HG03039 (cell line): Measurements from ENCODE around the gene MBL2.

ENCODE experiments used
- ATAC-seq: cut with Tn5 transposase; IDR thresholded peaks from one replicate; pipeline ENCODE4 v1.9.1; 2021; ENCODE audit warnings: mild to moderate bottlenecking, moderate library complexity; ENCODE audit not compliant: unreplicated experiment

MBL2 gene

DNA sequence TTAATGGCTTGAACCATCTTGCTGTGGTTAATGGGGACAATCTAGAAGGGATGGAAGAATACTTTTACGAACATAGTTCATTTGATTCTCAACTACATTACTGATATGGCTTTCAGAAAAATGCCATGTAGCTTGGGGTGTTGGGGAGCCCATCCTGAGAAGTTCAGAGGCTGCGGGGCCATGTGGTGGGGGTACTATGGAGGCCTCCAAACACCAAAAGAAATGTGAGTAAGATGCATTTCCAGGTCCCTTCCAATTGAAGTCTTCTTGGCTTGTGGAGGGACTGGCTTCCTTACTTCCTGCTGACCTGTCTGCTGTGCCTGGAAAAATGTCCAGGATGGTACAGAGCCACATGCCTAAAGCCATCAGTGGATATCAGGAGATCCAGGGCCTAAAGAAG, 1.6 kb upstream of the MBL2 start:
- ATAC-seq = no peak

DNA sequence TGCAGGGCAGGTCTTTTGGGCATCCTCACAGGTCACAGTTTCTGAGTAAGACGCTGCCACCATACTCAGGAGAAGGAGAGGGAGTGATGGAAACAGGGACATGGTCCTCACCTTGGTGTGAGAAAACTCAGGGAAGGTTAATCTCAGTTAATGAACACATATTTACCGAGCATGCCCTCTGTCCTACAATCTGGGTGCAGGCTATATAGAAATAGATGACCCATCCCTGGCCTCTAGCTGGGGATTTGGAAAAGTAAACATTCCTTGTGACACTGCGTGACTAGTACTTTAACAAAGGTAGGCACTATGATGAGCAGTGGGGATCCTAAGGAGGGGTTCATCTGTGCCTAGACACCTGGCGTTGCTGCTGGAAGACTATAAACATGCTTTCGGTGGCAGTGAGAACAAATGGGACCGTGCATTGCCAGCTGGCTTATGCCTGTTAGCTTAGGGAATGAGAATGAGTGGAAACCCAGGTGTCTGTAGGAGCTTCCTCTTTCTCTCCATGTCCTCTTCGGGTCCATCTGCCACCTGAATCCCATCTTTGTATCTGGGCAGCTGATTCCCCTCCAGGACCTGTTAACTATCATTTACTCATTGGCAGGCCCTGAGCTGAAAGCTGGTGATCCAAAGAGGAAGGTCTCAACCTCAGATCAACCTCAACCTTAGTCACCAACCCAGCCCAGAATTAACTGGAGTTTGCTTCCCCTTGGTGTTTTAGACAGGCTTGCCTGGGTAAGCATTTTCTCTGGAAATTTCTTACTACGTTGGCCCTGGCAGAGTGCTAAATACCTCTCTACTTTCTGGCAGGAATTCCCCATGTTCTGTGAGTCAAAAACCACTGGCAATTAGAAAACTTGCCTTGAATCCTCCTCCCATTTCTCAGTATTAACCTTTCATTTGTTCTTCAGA, 794 bp downstream of the MBL2 start:
- ATAC-seq = no peak

DNA sequence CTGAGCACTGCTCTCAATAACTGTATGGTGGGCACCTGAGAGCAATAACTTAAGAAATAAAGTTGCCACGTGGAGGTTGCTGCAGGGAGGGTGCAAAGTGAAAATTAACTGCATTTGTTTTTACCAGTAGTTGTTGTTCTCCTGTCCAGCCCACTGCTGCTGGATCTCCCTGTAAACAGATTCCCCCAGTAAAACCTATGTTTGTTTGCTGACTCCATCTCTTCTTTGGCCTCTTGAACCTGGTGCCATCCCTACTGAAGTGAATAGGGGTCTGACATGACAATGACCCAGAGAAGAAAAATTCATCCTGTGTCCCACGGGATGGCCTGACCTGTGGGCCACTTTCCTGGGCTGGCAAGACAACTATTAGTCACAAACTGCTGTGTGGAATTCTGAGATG, 1.7 kb downstream of the MBL2 start:
- no peak for ATAC-seq

DNA sequence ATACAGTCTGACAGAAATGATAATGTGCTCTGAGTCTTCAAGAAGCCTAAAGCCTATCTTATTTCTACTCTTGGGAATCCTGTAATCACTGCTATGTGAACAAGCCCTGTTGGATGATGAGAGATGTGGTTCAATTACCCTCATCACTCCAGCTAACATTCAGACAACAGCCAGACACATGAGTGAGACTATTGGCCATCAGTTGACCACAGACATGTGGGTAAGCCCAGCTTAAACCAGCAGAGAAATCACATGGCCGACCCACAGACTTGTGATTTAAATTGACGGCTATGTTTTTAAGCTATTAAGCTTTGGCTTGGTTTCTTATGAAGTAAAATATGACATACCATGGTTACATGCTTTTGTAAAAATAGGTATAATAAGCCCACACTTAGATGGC, 2.6 kb downstream of the MBL2 start:
- ATAC-seq = no peak

DNA sequence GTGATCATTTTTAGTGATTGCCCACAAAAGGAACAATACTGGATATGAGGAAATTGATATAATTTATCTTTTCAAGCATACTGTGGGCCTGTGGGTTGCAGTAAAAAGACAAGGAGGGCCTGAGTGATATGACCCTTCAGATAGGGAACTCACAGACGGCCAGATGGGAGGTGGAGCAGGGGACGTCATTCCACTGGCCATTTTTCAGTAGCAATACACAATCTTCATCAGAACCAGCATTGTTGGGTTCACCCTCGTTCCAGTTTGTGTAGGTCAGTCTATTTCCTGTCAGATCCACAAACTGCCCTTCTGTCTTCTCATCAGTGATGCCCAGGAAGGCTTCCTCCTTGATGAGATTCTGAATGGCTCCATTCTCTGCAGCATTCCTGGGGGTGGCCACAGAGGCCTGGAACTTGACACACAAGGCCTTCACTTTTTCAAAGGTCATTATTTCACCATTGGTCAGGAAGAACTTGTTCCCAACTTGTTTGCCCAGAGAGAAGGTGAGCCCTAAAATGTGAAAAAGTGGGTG, 4.5 kb downstream of the MBL2 start:
- ATAC-seq = no peak

DNA sequence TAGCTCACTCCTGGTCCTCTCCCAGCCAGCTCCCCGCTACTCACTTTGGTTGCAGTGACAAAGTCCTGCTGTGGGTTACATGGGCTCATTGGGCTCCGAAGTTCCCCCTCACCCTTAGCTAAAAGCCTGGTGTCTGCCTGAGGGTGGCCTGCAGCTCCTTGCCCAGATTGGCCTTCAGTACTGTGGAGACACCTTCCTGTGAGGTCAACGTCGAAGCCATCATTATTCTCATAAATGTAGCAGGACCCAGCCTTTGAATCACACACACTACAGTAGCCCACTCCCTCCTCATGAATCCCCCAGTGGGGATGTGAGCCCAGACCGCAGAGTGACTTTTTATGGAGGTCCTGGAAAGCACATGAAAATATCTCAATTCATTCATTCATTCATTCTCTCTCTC, 10.5 kb downstream of the MBL2 start:
- no peak for ATAC-seq

DNA sequence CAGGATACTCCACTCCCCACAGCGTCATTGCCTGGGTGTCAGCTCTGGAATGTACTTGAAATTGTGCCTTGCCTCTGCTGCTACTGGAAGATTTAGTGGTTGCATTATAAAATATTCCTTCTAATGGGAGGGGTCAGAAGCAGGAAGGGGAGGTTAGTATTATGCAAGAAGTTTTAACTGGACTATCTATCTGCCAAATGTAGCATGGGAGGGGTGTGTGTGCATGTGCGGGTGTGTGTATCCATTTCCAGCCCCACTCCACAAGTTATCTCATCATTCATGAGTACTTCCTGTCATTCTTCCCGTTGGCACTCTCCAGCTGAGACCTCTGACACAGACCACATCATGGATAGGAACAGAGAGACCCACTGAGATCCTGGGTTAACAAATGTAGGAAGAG, 13.4 kb downstream of the MBL2 start:
- no peak for ATAC-seq

DNA sequence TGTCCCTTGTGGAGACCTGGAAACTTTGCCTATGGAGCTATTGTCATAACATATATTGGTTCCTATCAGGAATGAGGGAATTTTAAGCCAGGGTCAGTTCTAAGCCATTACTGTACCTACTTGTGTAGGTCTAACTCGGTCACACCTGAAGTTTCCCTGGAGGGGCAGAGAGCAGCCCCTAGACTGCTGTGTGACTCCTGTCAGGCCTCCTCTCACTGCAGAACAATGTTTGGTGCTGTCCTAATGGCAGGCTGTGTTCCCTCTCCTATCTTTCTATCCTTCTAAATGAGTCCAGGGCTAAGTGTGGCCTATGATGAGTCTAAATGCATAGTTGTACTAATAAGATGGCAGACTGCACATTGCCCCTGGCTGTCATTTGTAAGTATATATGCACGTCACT, 14.2 kb downstream of the MBL2 start:
- no peak for ATAC-seq

DNA sequence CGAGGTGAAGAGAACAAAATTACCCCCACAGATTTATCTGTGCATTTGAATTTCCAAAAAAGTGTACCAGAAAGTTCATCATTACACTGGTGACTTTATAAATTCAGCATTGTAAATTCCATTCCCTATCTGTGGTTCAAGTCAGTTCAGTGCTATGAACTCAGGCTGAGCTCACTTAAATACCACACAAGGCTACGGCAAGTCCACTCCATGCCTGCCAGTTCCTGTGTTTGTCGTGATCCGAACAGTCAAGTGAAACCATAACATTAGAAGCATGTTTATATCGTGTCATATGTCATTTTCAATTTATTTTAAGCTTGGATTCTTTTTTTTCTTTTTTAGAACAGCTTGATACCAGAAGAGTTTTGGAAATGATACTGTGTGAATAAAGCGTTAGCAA, 14.8 kb downstream of the MBL2 start:
- no peak for ATAC-seq

DNA sequence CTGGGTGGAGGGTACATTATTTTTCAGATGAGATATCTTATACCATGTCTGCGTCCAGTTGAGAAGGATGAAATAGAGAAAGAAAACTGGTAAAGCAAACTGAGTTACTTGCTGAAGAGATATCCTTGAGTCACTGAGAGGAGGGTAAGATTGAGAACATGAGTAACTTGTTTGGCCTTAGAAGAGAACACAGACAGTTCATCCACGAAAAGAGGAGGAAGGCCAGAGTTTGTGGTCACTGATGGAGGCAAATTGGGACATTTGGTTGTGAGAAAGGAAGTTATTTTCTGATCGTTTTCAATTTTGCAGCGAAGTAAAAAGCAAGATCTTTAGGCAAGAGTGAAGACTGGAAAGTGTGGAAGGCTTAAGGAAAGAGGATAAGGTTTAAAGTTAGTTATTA, 15.6 kb downstream of the MBL2 start:
- no peak for ATAC-seq

DNA sequence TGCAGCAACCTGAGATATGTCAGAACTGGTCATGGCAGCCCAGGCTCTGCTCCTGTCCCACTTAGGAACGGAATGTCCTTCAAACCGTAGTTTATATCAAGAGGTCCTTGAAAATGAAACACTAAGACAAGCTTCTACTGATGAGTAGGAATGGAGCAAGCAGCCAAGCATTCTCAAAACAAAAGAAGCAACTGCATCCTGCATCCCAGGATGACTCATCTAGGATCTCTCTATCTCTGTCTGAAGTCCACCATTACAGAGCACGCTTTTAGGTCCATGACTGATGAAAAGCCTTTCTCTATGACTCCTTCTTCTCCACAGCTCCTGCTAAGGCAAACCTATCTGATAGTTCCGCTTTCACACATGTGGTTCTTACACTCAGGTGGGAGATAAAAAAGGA, 16.3 kb downstream of the MBL2 start:
- ATAC-seq = no peak

DNA sequence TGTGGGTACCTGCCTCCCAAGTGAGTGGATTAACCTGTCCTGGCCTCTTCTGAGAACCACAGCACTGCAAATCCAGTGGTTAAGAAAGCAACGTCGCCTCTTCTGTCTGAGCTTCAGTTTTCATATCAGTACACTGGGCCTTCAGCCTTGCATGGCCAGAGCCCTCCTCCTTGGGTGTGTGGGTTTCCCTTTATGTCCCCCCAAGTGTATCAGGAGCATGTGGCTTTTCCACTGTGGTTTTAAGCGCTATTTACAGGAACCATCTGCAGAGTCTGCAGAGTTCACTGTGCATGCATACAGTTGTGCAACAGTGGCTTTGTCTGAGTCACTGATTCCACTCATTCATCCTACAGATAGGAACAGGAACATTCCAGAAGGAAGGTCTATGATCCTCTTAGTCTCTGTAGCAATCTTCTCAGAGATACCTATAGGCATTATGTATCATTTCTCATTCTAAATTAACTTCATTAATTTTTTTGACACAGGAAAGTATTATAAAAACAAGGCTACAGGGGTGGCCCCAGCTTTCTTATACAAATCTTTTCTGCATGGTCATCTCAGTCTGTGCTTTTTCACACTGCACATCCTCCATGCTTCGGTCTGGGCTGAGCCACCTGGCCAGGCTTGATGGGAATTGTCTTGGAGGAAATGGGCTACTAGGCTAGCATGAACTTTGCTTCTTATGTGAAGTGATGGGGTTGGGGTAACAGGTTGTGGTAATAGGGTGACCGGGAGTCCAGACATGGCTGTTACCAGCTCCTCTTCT, 17.1 kb downstream of the MBL2 start:
- ATAC-seq = no peak

DNA sequence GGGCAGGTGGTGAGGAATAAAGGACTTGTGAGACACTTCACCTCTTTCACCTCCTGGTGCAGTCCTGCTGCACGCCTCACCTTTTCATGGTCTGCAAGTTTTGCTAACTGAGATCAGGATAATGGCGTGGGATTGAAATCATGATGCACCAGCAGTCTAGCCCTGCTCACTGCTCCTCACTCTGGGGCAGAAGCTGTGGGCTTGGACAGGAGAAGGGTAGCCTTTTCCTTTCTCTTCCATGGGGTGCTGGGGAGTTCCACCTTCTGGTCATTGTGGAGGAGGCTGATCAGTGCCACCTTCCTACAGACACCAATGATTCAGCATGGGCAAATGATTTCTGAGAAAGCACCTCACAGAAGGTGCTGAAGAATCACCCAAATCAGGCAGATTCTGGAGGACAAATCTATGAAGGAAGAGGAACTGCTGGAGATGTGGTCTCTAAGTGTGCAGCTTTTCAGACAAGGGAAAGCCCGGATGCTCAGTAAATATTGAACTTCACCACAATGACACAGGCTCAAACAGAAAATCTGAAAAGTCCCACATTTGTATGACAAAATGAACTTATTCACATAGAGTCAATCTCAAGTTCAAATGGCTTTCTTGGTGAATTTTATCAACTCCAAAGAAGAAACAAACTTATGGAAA, 19.7 kb downstream of the MBL2 start:
- no peak for ATAC-seq

DNA sequence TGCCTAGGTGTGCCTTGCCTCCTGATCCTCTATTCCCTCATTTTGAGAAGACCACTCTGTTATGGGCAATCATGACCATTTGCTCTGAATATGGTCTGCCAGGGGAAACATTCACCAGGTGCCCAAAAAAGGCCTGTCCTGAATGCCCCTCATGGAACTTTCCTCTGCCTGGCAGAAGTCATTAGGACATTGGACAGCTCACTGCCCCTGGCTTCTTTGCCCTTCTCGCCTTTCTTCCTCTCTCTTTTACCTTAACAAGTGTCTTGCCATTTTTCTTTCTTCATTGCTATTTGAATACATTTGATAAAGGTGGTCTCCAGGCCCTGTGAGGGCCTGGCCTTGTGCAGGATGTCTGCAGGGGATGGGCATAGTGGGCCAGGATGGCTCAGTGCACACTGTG, 20.3 kb downstream of the MBL2 start:
- no peak for ATAC-seq

DNA sequence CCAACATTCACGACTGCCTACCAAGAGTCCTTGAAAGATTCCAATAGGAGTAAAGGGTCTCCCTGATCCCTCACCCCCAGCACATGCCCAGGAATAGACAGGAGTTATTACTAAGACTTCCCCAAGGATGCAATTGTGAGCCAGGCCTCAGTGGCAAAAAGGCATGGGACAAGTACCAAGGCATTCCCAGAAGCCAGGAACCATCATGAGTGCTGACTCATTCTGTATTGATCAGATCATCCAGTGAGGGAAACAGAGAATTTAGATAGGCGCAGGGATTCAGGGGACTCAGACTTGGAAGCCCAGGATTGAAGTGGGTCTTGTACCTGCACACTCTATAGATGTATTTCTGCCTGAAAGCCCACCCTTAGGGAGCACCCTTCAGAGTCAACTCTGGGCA, 21.2 kb downstream of the MBL2 start:
- no peak for ATAC-seq

DNA sequence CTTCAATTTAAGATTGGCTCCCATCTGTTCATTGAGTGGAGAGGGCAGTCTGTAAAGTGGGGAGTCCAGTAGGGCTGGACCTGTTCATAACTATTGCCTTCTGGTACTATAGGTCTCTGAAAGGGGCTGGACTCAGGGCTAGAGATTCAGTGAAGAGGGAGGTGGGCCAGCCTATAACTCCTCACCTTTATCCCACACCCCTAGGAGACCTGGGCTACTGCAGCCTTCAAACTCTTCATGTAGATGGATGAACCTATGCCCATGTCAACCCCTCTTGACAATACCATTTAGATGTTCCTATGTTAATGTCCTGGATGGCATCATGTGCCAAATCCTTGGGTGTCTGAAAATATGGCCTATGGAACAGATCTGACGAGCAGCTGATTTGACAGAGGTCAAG, 22.0 kb downstream of the MBL2 start:
- no peak for ATAC-seq

DNA sequence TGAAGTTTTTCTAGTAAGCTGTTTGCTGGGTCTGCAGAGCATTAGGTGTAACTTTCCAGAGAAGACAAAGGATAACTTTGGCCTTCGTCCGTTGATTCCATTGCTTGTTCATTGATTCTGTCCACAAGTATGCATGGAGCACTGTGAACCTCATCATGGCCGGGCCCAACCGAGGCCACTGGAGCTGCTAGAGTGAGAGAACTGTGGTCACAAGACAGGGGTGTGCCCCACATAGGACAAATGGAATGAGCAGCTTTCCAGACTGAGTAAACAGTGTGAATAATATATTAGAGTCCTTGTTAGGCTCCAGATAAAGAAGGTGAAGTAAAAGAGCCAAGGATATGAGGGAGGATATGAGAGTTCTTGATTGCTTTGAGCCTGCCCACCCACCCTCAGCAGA, 24.9 kb downstream of the MBL2 start:
- ATAC-seq = no peak

DNA sequence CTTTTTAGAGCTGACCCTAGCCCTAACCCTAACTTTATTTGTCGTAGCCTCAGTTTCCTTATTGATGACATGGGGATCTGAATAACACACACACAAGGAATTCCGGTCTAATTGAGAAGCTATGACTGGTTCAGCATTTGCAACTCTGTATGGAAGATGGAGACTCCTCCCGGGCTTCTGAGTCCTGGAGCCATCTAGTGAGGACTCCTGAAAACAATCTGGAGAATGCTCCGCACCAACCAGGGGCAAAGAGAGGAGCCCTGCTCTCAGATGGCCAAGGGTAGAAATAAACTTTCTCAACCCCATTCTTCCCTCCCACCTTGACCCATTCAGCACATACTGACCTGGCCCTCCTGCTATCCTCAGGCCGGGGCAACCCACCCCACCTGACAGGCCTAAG, 26.4 kb downstream of the MBL2 start:
- no peak for ATAC-seq

DNA sequence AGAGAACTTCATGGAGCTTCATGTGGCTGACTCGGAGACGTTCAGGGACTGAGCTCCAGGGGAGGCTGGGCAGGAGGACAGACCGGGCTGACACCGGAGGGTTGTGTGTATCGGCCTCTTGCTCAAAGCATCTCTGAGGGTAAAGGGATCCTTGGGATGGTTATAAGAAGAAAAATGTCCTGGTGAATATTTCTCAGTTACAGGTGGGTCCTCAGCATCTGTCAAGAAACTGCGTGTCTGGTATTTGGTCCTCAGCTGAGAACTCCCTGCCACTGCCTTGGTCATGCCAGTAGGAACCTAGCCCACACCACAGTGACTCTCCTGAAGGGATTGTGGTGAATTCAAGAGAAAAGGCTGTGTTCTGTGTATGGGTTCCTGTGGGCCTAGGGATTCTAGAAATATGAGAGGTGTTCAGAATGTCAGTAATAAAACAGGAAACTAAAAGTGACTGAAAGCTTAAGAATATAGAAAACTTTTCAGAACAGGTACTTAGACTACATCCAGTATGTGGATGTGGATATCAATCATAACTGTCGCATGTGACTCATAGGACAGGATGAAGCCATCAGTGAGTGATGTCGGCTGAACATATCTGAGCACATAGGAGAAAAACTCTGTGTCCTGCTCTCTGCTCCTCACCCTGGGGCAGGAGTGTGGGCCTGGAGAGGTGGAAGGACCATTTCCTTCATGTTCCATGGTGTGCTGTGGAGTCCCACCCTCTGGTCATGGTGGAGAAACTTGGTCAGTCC, 28.4 kb downstream of the MBL2 start:
- no peak for ATAC-seq

DNA sequence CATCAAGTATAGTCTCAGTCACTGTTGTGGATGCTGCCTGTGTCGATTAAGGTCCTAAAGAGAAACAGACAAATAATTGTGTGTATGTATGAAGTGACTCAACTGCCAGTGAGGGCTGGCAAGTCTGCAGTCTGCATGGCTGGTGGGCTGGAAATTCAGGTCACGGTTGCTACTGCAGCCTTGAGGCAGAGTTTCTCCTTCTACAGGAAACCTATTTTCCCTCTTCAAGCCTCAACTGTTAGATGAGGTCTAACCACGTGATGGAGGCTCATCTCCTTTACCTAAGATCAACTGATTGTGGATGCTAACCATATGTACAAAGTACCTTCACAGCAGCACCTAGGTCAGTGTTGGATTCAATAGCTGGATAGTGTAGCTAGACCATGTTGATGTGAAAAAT, 29.9 kb downstream of the MBL2 start:
- ATAC-seq = no peak

DNA sequence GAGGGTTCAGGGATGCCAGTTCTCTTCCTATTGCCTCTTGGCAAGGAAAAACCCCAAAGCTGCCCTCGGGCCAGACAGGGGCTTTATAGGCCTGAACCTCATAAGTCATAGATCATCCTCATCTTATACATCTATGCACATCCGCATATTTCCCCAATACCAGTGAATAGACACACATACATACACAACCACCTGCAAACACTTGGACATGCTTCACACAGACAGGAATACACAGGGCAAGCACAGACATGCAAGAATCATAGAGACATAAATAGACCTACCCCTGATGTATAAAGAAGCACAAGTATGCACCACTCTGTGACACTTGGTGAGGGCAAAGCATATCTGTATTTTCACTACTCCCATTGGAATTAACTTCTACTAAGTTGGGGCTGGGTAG, 30.7 kb downstream of the MBL2 start:
- ATAC-seq = no peak
